ENCODE measurements around the gene F7. TPM values are rescaled to one million over a fixed set of nuclear protein-coding genes. Genes with fewer than 3 reads are reported as not detected.

Gene F7
- total and polyA plus RNA-seq, 2 of the 4 experiments (the other 2 are of a cell fraction) = under 0.01 to 0.07 TPM

- WGBS, 2 experiments (ENCODE audit: extremely low coverage in 2 of 2, insufficient read length in 1 of 2) = 92% methylated on average over 22 of the region's 26 CpGs; no CpG with 5 or more reads in 1 of the 2 experiments
- Histone ChIP-seq H3K18ac (ENCODE audit: low read depth, low read length) (no peak overlapping the region), H3K4me2 (ENCODE audit: low read depth, low read length) (no peak overlapping the region), H2AK9ac (replicated peaks; ENCODE audit: low read depth, low read length, poor library complexity) (no peak overlapping the region), H3K9me3 (ENCODE audit: control insufficient read depth, insufficient read depth, low read length) (no peaks in the 10 kb centered on the region), H3K9ac (ENCODE audit: low read depth, low read length) (no peak overlapping the region), H4K20me1 (ENCODE audit: insufficient read depth, low read length) (no peaks in the 10 kb centered on the region), H3K56ac (ENCODE audit: extremely low read depth, insufficient read depth, low read length) (no peak overlapping the region), H2BK120ac (ENCODE audit: low read depth, low read length) (no peak overlapping the region), H3K9me1 (ENCODE audit: insufficient read depth, low read length) (peaks cover 5% of the 10 kb centered on the region; the same call in 1 of the 2 replicates), H2BK15ac (ENCODE audit: low read depth, low read length) (no peak overlapping the region), H3K27me3 (ENCODE audit: control insufficient read depth, insufficient read depth, low read length) (0 out of 2 replicates have a peak, but pooled peaks cover 2% of the 10 kb centered on the region), H3K79me1 (ENCODE audit: low read depth in 1 of 2, low read length in 2 of 2) (no peaks in the 10 kb centered on the region), H3K4ac (ENCODE audit: low read depth, low read length) (no peak overlapping the region), H2AFZ (replicated peaks; ENCODE audit: low read length, poor library complexity) (no peak overlapping the region), H2BK20ac (ENCODE audit: low read depth, low read length) (no peak overlapping the region), H4K5ac (ENCODE audit: low read depth, low read length) (no peak overlapping the region), H2AK5ac (ENCODE audit: low read depth, low read length) (no peak overlapping the region), H3K36me3 (ENCODE audit: control insufficient read depth, insufficient read depth, low read length) (no peaks in the 10 kb centered on the region), H4K91ac (ENCODE audit: insufficient read depth, low read depth, low read length) (no peak overlapping the region), H3K4me3 (ENCODE audit: insufficient read depth, low read depth, low read length) (no peak overlapping the region), H3K27ac (ENCODE audit: insufficient read depth, low read length) (no peak overlapping the region), H3K23ac (ENCODE audit: low read depth, low read length) (no peak overlapping the region), H3K4me1 (ENCODE audit: control insufficient read depth, insufficient read depth, low read length) (peaks cover 11% of the 10 kb centered on the region), H4K8ac (ENCODE audit: low read depth in 2 of 2, low read length in 2 of 2) (no peak overlapping the region), H3K14ac (replicated peaks; ENCODE audit: low read depth, low read length) (no peak overlapping the region), H2BK5ac (ENCODE audit: low read depth, low read length, poor library complexity, severe bottlenecking) (no peak overlapping the region)
- dilution Hi-C loops (cut with HindIII; ENCODE audit: low sequenced_read_pairs, unreplicated experiment) (no loop called here), intact Hi-C loops (cut with micrococcal nuclease) (no loop called here), in situ Hi-C loops (cut with MboI; ENCODE audit: low sequenced_read_pairs) (no loop called here)
- ATAC-seq (ENCODE audit: low read depth) = no peak
- POLR2A ChIA-PET (ENCODE audit: unreplicated experiment) = no interaction called here
- no TSS peak for BruUV-seq (replicated peaks)
- DNase-seq = no peak
- TF ChIP-seq CHD1 (IDR thresholded peaks at IDR 0.05; ENCODE audit: low read depth, low read length) (no peak), CEBPB (IDR thresholded peaks at IDR 0.05; ENCODE audit: low read depth, low read length) (no peak), ELK1 (IDR thresholded peaks at IDR 0.05; ENCODE audit: borderline replicate concordance, low read depth, low read length) (no peak), SMC3 (IDR thresholded peaks at IDR 0.05; ENCODE audit: low read depth, low read length) (no peak), BHLHE40 (IDR thresholded peaks at IDR 0.05; ENCODE audit: low read depth, low read length) (no peak), FOS (IDR thresholded peaks at IDR 0.05; ENCODE audit: low read depth, low read length) (no peak), RAD21 (IDR thresholded peaks at IDR 0.05; ENCODE audit: low read length) (no peak), POLR2A (IDR thresholded peaks at IDR 0.05; ENCODE audit: low read depth, low read length) (no peak), MAFK (IDR thresholded peaks at IDR 0.05; ENCODE audit: low read depth, low read length) (no peak), MXI1 (IDR thresholded peaks at IDR 0.05; ENCODE audit: borderline replicate concordance, low read depth, low read length) (no peak), RCOR1 (IDR thresholded peaks at IDR 0.05; ENCODE audit: insufficient replicate concordance, low read length) (no peak), NFE2L2 (IDR thresholded peaks at IDR 0.05; ENCODE audit: low read depth, low read length) (no peak), CTCF (conservative IDR thresholded peaks at IDR 0.05; ENCODE audit: low read depth, low read length) (no peak), USF2 (IDR thresholded peaks at IDR 0.05; ENCODE audit: low read depth, low read length) (no peak)
- CTCF ChIA-PET = no interaction called here
Observed at GRCh38 chr13:113149711-113150549, 44.3 kb downstream of the F7 start.
